Aorta (tissue), 5 donors: ENCODE data around the gene ZFP64. TPM values are rescaled to one million over a fixed set of nuclear protein-coding genes. Genes with fewer than 3 reads are reported as not detected.
"Not testable (repeated sequence)": the region's sequence is repeated elsewhere in the genome, so short reads cannot be mapped to it uniquely, and the experiment has no call there.

Experiments
- ATAC-seq: fragments of 200-7000 bp; cut with Tn5 transposase; one replicate; pipeline ENCODE4 v1.9.1; 2022; ENCODE audit warnings: moderate library complexity; ENCODE audit not compliant: low FRiP score
- DNase-seq, 2 donors: peaks; one replicate each; pipeline ENCODE4 v3.0.0-alpha.2; 2020
- H3K27ac ChIP-seq, 2 donors: one replicate each; pipeline ENCODE4 v1.5.1; 2013; ENCODE audit warnings: low read length in 2 of 2, mild to moderate bottlenecking in 2 of 2, moderate library complexity in 2 of 2, control low read depth in 1 of 2, inconsistent platforms in 1 of 2, low read depth in 1 of 2
- H3K27me3 ChIP-seq, 2 donors: one replicate each; pipeline ENCODE4 v1.6.1; 2013; ENCODE audit warnings: control low read depth in 1 of 2, low read length in 1 of 2, mild to moderate bottlenecking in 1 of 2, moderate library complexity in 1 of 2; ENCODE audit not compliant: insufficient read depth in 2 of 2, control insufficient read depth in 1 of 2
- H3K36me3 ChIP-seq, 2 donors: one replicate each; pipeline ENCODE4 v1.6.1; 2013; ENCODE audit warnings: control low read depth in 1 of 2, low read length in 1 of 2, mild to moderate bottlenecking in 1 of 2; ENCODE audit not compliant: insufficient read depth in 2 of 2, control insufficient read depth in 1 of 2
- H3K4me1 ChIP-seq, 2 donors: one replicate each; pipeline ENCODE4 v1.6.1; 2013; ENCODE audit warnings: low read length in 2 of 2, control low read depth in 1 of 2, mild to moderate bottlenecking in 1 of 2, moderate library complexity in 1 of 2; ENCODE audit not compliant: insufficient read depth in 2 of 2, control insufficient read depth in 1 of 2
- H3K4me3 ChIP-seq, 2 donors: one replicate each; pipeline ENCODE4 v1.5.1; 2013; ENCODE audit warnings: low read length in 2 of 2, control low read depth in 1 of 2, mild to moderate bottlenecking in 1 of 2
- H3K9me3 ChIP-seq: one replicate; pipeline ENCODE4 v1.6.1; 2013; ENCODE audit warnings: mild to moderate bottlenecking, low read length; ENCODE audit not compliant: control insufficient read depth
- WGBS, 2 donors: extraction: QIAGEN DNeasy Blood & Tissue Kit; methylation state at CpG; one replicate each; pipeline ENCODE4 v1.1.7; 2013; 5-methylcytosine and 5-hydroxymethylcytosine counted together
- intact Hi-C, 2 donors: fragments of 100-400 bp; cut with DNase I; formaldehyde crosslinking; loops; one replicate each; pipeline versions ENCODE4 v1.14.2 to v1.15.0; 2022
- polyA plus RNA-seq, 2 donors: library from polyadenylated mRNA; stranded (reverse); fragments of 200-250 nt; gene quantifications; one replicate each; pipeline ENCODE4 v1.2.3, GENCODE V29; 2013
- total RNA-seq, 2 donors: library from RNA; stranded (reverse); fragmentation: NEBNext Ultra II Directional; extraction: Animal tissue kit (Norgen Biotek cat#: 25700); gene quantifications; one replicate each; pipeline ENCODE4 v1.2.1, GENCODE V29; 2021
- donor health status: healthy with polysubstance abuse.
- donor health status: Bipolar disorder and iron deficiency.
- donor health status: DM: no; HTN: no; CAD: no.
- donor health status: DM: no; HTN: no; CAD: no.
- donor health status: DM: yes; HTN: yes; CAD: no.

The ZFP64 gene
- total and polyA plus RNA-seq, 4 donors = 3.4 to 13.5 (median 7.3) TPM

- intact Hi-C loops, H3K36me3 ChIP-seq, H3K27ac ChIP-seq, H3K4me1 ChIP-seq, H3K4me3 ChIP-seq, DNase-seq, H3K9me3 ChIP-seq, H3K27me3 ChIP-seq, ATAC-seq: not testable (repeated sequence)
- WGBS, 2 donors = 68 to 73% methylated on average over 1 of the region's 1 CpG
Measured at GRCh38 chr20:52229346-52229745, 37.8 kb upstream of the ZFP64 start.

DNA sequence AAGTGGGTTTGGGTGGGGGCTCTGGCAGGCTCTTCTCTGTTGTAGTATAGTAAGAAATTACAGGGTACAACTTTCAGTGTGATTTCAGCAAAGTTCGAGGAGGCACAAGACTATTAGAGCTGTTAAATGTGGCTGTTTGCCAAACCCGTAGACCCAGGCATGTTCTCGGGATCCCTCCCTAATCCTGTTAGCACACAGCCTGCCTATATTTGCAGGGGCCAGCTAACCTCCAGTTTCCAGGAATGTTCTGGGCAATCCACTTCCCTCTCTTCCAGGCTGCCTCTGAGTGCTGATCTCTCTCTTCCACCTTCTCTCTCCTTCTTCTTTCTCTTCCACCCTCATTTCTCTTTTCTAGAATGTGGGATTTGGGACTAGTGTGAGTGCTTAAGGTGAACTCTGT lies 34.8 kb upstream of the ZFP64 start:
- Histone ChIP-seq H3K4me3 (no peak overlapping the region), H3K4me1 (no peaks in the 10 kb centered on the region), H3K9me3 (no peaks in the 10 kb centered on the region), H3K27me3 (peaks cover 0 to 1% of the 10 kb centered on the region in 2 donors), H3K27ac (no peak overlapping the region), H3K36me3 (no peaks in the 10 kb centered on the region)
- ATAC-seq (no peak), DNase-seq (no peak)
- intact Hi-C loops = no loop called here
- 2 to 7% methylated on average over 3 of the region's 3 CpGs for WGBS, 2 donors

GRCh38 chr20:52224920-52225319 lies 33.3 kb upstream of the ZFP64 start:
- no peaks in the 10 kb centered on the region for H3K36me3 ChIP-seq
- H3K27ac ChIP-seq = no peak overlapping the region
- DNase-seq (no peak), ATAC-seq (no peak)
- H3K9me3 ChIP-seq = peaks cover 7% of the 10 kb centered on the region
- H3K27me3 ChIP-seq = peaks cover 0 to 4% of the 10 kb centered on the region in 2 donors
- WGBS, 2 donors = 3 to 5% methylated on average over 3 of the region's 3 CpGs
- H3K4me1 ChIP-seq = no peaks in the 10 kb centered on the region
- no peak overlapping the region for H3K4me3 ChIP-seq
- intact Hi-C loops = no loop called here

DNA sequence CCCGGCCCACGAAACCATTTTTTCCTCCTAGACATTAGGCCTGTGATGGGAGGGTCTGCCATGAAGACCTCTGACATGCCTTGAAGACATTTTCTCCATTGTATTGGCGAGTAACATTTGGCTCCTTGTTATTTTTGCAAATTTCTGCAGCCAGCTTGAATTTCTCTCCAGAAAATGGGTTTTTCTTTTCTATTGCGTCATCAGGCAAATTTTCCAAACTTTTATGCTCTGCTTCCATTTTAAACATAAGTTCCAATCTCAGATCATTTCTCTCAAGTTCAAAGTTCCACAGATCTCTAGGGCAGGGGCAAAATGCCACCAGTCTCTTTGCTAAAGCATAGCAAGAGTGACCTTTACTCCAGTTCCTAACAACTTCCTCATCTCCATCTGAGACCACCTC lies 29.8 kb upstream of the ZFP64 start:
- intact Hi-C loops, H3K4me3 ChIP-seq, DNase-seq, H3K27me3 ChIP-seq, ATAC-seq, H3K4me1 ChIP-seq, H3K27ac ChIP-seq, H3K9me3 ChIP-seq, H3K36me3 ChIP-seq: not testable (repeated sequence)
- WGBS, 2 donors = 89 to 95% methylated on average over 4 of the region's 4 CpGs

DNA sequence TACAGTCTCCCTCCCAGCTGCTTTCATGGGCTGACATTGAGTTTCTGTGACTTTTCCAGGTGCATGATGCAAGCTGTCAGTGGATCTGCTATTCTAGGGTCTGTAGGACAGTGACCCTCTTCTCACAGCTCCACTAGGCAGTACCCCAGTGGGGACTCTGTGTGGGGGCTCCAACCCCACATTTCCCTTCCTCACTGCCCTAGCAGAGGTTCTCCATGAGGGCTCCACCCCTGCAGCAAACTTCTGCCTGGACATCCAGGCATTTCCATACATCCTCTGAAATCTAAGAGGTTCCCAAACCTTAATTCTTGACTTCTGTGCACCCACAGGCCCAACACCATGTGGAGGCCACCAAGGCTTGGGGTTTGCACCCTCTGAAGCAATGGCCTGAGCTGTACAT lies 29.3 kb upstream of the ZFP64 start:
- H3K27ac ChIP-seq, H3K9me3 ChIP-seq, intact Hi-C loops, H3K4me3 ChIP-seq, H3K4me1 ChIP-seq, H3K27me3 ChIP-seq, H3K36me3 ChIP-seq, DNase-seq, ATAC-seq: not testable (repeated sequence)

- H3K27me3 ChIP-seq = peaks cover 0 to 2% of the 10 kb centered on the region in 2 donors
- ATAC-seq = no peak
- H3K9me3 ChIP-seq = peaks cover 7% of the 10 kb centered on the region
- H3K4me1 ChIP-seq = no peaks in the 10 kb centered on the region
- no peak for DNase-seq
- intact Hi-C loops = no loop called here
- 74 to 80% methylated on average over 9 of the region's 9 CpGs for WGBS, 2 donors
- no peak overlapping the region for H3K27ac ChIP-seq
- H3K36me3 ChIP-seq = no peaks in the 10 kb centered on the region
- no peak overlapping the region for H3K4me3 ChIP-seq
Measured at GRCh38 chr20:52219441-52219840, 27.9 kb upstream of the ZFP64 start.

GRCh38 chr20:52217689-52218395 lies 26.3 kb upstream of the ZFP64 start:
- DNase-seq = no peak
- intact Hi-C loops = no loop called here
- ATAC-seq = no peak
- H3K9me3 ChIP-seq = peaks cover 12% of the 10 kb centered on the region
- 63 to 70% methylated on average over 2 of the region's 2 CpGs for WGBS, 2 donors
- H3K27ac ChIP-seq = no peak overlapping the region
- H3K4me3 ChIP-seq = no peak overlapping the region
- H3K27me3 ChIP-seq = peaks cover 0 to 2% of the 10 kb centered on the region in 2 donors
- no peaks in the 10 kb centered on the region for H3K36me3 ChIP-seq
- no peaks in the 10 kb centered on the region for H3K4me1 ChIP-seq

DNA sequence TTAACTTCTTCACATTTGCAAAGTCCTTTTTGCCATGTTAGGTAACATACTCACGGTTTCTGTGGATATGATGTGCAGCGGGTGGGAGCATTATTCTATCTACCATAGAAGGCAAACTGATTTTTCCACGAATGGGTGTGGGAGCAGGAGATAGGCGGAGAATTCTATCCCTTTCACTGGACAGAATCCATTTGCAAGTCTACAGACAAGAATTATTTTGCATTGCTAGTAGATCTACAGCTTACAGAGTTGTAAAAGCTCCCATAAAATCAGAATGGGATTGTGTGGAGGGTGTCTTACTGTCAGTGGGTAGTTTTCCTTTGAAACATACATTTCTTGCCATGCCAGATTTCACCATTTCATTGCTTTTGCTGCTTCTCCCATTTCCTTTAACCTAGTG lies 22.4 kb upstream of the ZFP64 start:
- intact Hi-C loops = no loop called here
- Histone ChIP-seq H3K4me1 (no peaks in the 10 kb centered on the region), H3K27me3 (no peaks in the 10 kb centered on the region), H3K9me3 (peaks cover 9% of the 10 kb centered on the region), H3K27ac (no peak overlapping the region), H3K4me3 (no peak overlapping the region), H3K36me3 (no peaks in the 10 kb centered on the region)
- DNase-seq = no peak
- WGBS, 2 donors = 67 to 80% methylated on average over 4 of the region's 4 CpGs
- no peak for ATAC-seq

GRCh38 chr20:52212943-52213342 lies 21.4 kb upstream of the ZFP64 start:
- Histone ChIP-seq H3K27ac (no peak overlapping the region), H3K9me3 (peaks cover 9% of the 10 kb centered on the region), H3K4me3 (no peak overlapping the region), H3K36me3 (no peaks in the 10 kb centered on the region), H3K27me3 (no peaks in the 10 kb centered on the region), H3K4me1 (no peaks in the 10 kb centered on the region)
- DNase-seq (no peak), ATAC-seq (no peak)
- intact Hi-C loops = no loop called here
- 72 to 73% methylated on average over 2 of the region's 2 CpGs for WGBS, 2 donors
